Hepatocyte (in vitro differentiated cells): Measurements from ENCODE around the gene SYNE4. TPM values are rescaled to one million over a fixed set of nuclear protein-coding genes. Genes with fewer than 3 reads are reported as not detected.

Experiments
- DNase-seq: peaks from one replicate; pipeline ENCODE4 v3.0.0-alpha.2; 2016; ENCODE audit warnings: low spot score
- H2AFZ ChIP-seq: fragments of 200-600 bp; sonication (generic); 2 replicates; pipeline ENCODE4 v1.6.0; 2016; ENCODE audit warnings: antibody characterized with exemption, mild to moderate bottlenecking
- H3K27ac ChIP-seq: fragments of 200-600 bp; sonication (generic); 2 replicates; pipeline ENCODE4 v1.5.1; 2016; ENCODE audit warnings: mild to moderate bottlenecking
- H3K27me3 ChIP-seq: fragments of 200-600 bp; sonication (generic); 2 replicates; pipeline ENCODE4 v1.6.1; 2016
- H3K36me3 ChIP-seq: fragments of 200-600 bp; sonication (generic); replicated peaks from 2 replicates; pipeline ENCODE4 v1.5.1; 2016; ENCODE audit warnings: low read depth; ENCODE audit not compliant: insufficient read depth
- H3K4me1 ChIP-seq: fragments of 200-600 bp; sonication (generic); 2 replicates; pipeline ENCODE4 v1.5.1; 2016; ENCODE audit warnings: mild to moderate bottlenecking, moderate library complexity; ENCODE audit not compliant: insufficient read depth
- H3K4me2 ChIP-seq: fragments of 200-600 bp; sonication (generic); 2 replicates; pipeline ENCODE4 v1.6.0; 2016
- H3K4me3 ChIP-seq: fragments of 200-600 bp; sonication (generic); 2 replicates; pipeline ENCODE4 v1.5.1; 2016; ENCODE audit warnings: mild to moderate bottlenecking
- H3K79me2 ChIP-seq: fragments of 200-600 bp; sonication (generic); 2 replicates; pipeline ENCODE4 v1.6.0; 2017; ENCODE audit warnings: mild to moderate bottlenecking
- H3K9me2 ChIP-seq: fragments of 200-600 bp; sonication (generic); replicated peaks from 2 replicates; pipeline ENCODE4 v1.6.0; 2017; ENCODE audit warnings: mild to moderate bottlenecking; ENCODE audit not compliant: insufficient read depth
- H3K9me3 ChIP-seq: fragments of 200-600 bp; sonication (generic); 2 replicates; pipeline ENCODE4 v1.5.1; 2016; ENCODE audit warnings: low read depth, mild to moderate bottlenecking
- H4K20me1 ChIP-seq: fragments of 200-600 bp; sonication (generic); 2 replicates; pipeline ENCODE4 v1.6.0; 2016; ENCODE audit warnings: mild to moderate bottlenecking; ENCODE audit not compliant: insufficient read depth, poor library complexity, severe bottlenecking
- CTCF ChIP-seq: fragments of 200-600 bp; sonication (generic); IDR thresholded peaks from 2 replicates; pipeline ENCODE4 v1.5.1; 2016; ENCODE audit warnings: antibody characterized with exemption, mild to moderate bottlenecking; ENCODE audit not compliant: poor library complexity
- EZH2 ChIP-seq: fragments of 200-600 bp; sonication (generic); IDR thresholded peaks from 2 replicates; pipeline ENCODE4 v1.6.1; 2016; ENCODE audit warnings: antibody characterized with exemption, mild to moderate bottlenecking, borderline replicate concordance
- EZH2phosphoT487 ChIP-seq: fragments of 200-600 bp; sonication (generic); IDR thresholded peaks from one replicate; pipeline ENCODE4 v1.6.1; 2018; ENCODE audit warnings: antibody characterized with exemption, mild to moderate bottlenecking, low read depth, moderate library complexity; ENCODE audit not compliant: unreplicated experiment, severe bottlenecking
- WGBS: methylation state at CpG from one replicate; pipeline ENCODE4 v1.1.6; 2016; ENCODE audit warnings: low lambda C conversion rate; ENCODE audit errors: missing lambda C conversion rate; 5-methylcytosine and 5-hydroxymethylcytosine counted together
- polyA plus RNA-seq: library from polyadenylated mRNA; unstranded; fragments of >200 nt; fragmentation: Nextera tagmentation; extraction: Ambion mirVana; gene quantifications from 2 replicates; pipeline ENCODE4 v1.2.1, GENCODE V29; 2016
- total RNA-seq: library from RNA; depleted of rRNA; stranded (reverse); fragments of >200 nt; gene quantifications from 2 replicates; pipeline ENCODE4 v1.2.3, GENCODE V29; 2014

The SYNE4 gene
- total and polyA plus RNA-seq, 2 experiments from 2014 or later: 6.5 to 19.8 TPM

GRCh38 chr19:35995048-35995993 lies 13.3 kb downstream of the SYNE4 start, which contains the start of gene SDHAF1:
Gene SDHAF1 (plus strand): TSS chr19:35995188. CDS start chr19:35995275, 87 bp downstream.
- peak; percentile 97 for DNase-seq
- H3K36me3 ChIP-seq: no peaks in the 10 kb centered on the region
- peak within 1 kb of the TSS; percentile 75 for H3K27ac ChIP-seq
- H3K79me2 ChIP-seq: peaks cover 34% of the 10 kb centered on the region
- H2AFZ ChIP-seq: peak within 1 kb of the TSS; percentile 94
- no peaks in the 10 kb centered on the region for H3K9me2 ChIP-seq
- no peaks in the 10 kb centered on the region for H3K27me3 ChIP-seq
- no peaks in the 10 kb centered on the region for H4K20me1 ChIP-seq
- H3K9me3 ChIP-seq: no peaks in the 10 kb centered on the region
- peak within 1 kb of the TSS; percentile 91 for H3K4me2 ChIP-seq
- WGBS: 1% methylated on average over 96 of the region's 97 CpGs
- H3K4me1 ChIP-seq: no peaks in the 10 kb centered on the region
- H3K4me3 ChIP-seq: peak within 1 kb of the TSS; percentile 63
- TF ChIP-seq EZH2phosphoT487 (no peak), CTCF (no peak)

GRCh38 chr19:35993923-35994598 lies 14.6 kb downstream of the SYNE4 start:
- WGBS: 89% methylated on average over 46 of the region's 49 CpGs
- H3K4me3 ChIP-seq: no peak overlapping the region
- H4K20me1 ChIP-seq: no peaks in the 10 kb centered on the region
- TF ChIP-seq CTCF (no peak), EZH2phosphoT487 (no peak), EZH2 (no peak)
- H3K27me3 ChIP-seq: no peaks in the 10 kb centered on the region
- DNase-seq: no peak
- H3K4me2 ChIP-seq: peak overlapping the region; percentile 91
- no peaks in the 10 kb centered on the region for H3K4me1 ChIP-seq
- no peaks in the 10 kb centered on the region for H3K36me3 ChIP-seq
- H3K9me3 ChIP-seq: no peaks in the 10 kb centered on the region
- no peaks in the 10 kb centered on the region for H3K9me2 ChIP-seq
- peaks cover 33% of the 10 kb centered on the region for H3K79me2 ChIP-seq
- H3K27ac ChIP-seq: no peak overlapping the region
- H2AFZ ChIP-seq: no peak overlapping the region

GRCh38 chr19:35992907-35993765 lies 15.5 kb downstream of the SYNE4 start:
- no peaks in the 10 kb centered on the region for H3K4me1 ChIP-seq
- TF ChIP-seq EZH2 (no peak), CTCF (no peak), EZH2phosphoT487 (no peak)
- no peaks in the 10 kb centered on the region for H3K9me2 ChIP-seq
- H3K27me3 ChIP-seq: no peaks in the 10 kb centered on the region
- H3K79me2 ChIP-seq: peaks cover 27% of the 10 kb centered on the region
- no peaks in the 10 kb centered on the region for H4K20me1 ChIP-seq
- no peak overlapping the region for H3K4me2 ChIP-seq
- H3K27ac ChIP-seq: no peak overlapping the region
- no peak for DNase-seq
- H3K4me3 ChIP-seq: no peak overlapping the region
- H3K9me3 ChIP-seq: no peaks in the 10 kb centered on the region
- 92% methylated on average over 8 of the region's 8 CpGs for WGBS
- H3K36me3 ChIP-seq: no peaks in the 10 kb centered on the region
- no peak overlapping the region for H2AFZ ChIP-seq
